ENCODE measurements around the gene GAS2. TPM values are rescaled to one million over a fixed set of nuclear protein-coding genes. Genes with fewer than 3 reads are reported as not detected.

The GAS2 gene
- total RNA-seq, 2 donors from 2014 or later = 1.6 to 2.3 TPM

DNA sequence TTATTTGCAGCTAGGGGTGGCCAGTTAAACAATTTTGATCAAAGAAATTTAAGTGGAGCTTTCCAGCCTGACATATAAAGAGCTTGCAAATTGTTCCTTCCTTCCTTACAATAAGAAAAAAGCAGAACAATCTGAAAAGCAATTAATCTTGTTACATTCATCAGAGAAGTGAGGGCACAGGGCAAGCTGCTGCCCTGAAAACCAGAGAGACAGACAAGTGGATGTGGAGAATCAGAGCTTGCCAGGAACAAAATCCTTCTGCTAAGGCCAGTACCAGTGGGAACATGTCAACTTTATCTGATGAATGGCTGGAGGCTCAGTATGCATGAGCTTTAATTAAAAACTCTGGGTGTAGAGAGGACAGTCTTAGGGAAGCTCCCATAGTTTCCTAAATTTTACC lies 185.1 kb downstream of the GAS2 start:
- no peak for TF ChIP-seq CTCF (IDR thresholded peaks at IDR 0.05)
- H3K27ac ChIP-seq = no peak overlapping the region
- DNase-seq = no peak
- intact Hi-C loops (cut with DNase I) = no loop called here
- no peaks in the 10 kb centered on the region for H3K36me3 ChIP-seq
- no peaks in the 10 kb centered on the region for H3K4me1 ChIP-seq
- H3K27me3 ChIP-seq = no peaks in the 10 kb centered on the region
- no peak overlapping the region for H3K9ac ChIP-seq (ENCODE audit: low read depth in 2 of 2, low read length in 2 of 2)
- H3K4me3 ChIP-seq = no peak overlapping the region
- H3K9me3 ChIP-seq = no peaks in the 10 kb centered on the region

GRCh38 chr11:22859756-22860155 lies 193.3 kb downstream of the GAS2 start:
- Histone ChIP-seq H3K4me1 (no peaks in the 10 kb centered on the region), H3K4me3 (no peak overlapping the region), H3K27ac (no peak overlapping the region), H3K27me3 (no peaks in the 10 kb centered on the region), H3K36me3 (no peaks in the 10 kb centered on the region), H3K9me3 (no peaks in the 10 kb centered on the region), H3K9ac (ENCODE audit: low read depth in 2 of 2, low read length in 2 of 2) (no peak overlapping the region)
- intact Hi-C loops (cut with DNase I) = no loop called here
- DNase-seq = no peak
- no peak for TF ChIP-seq CTCF (IDR thresholded peaks at IDR 0.05)

GRCh38 chr11:22860241-22860640 lies 193.8 kb downstream of the GAS2 start, which contains the start of gene CCDC179:
Gene CCDC179 (minus strand): TSS chr11:22860474. CDS start chr11:22860421, 53 bp downstream.
- Histone ChIP-seq H3K4me3 (no peak within 1 kb of the TSS), H3K36me3 (no peaks in the 10 kb centered on the region), H3K27ac (no peak within 1 kb of the TSS), H3K9ac (ENCODE audit: low read depth in 2 of 2, low read length in 2 of 2) (no peak within 1 kb of the TSS), H3K27me3 (no peaks in the 10 kb centered on the region), H3K9me3 (no peaks in the 10 kb centered on the region), H3K4me1 (no peaks in the 10 kb centered on the region)
- no peak for DNase-seq
- intact Hi-C loops (cut with DNase I) = no loop called here
- no peak for TF ChIP-seq CTCF (IDR thresholded peaks at IDR 0.05)

Other genes with a start within 250 kb of the GAS2 start
- gene FANCF, start 40.8 kb upstream of the GAS2 start, total RNA-seq = 10 to 100 TPM; 13.4 to 18.8 TPM
- 10 to 100 TPM; 20.6 to 30.0 TPM for gene SVIP, start 163.2 kb downstream of the GAS2 start, total RNA-seq
- gene CCDC179, start 193.9 kb downstream of the GAS2 start, total RNA-seq = not detected

Data from colonic mucosa (tissue), 4 donors.